MM.1S (cell line): Measurements from ENCODE around the gene NINJ2.

Experiments
- DNase-seq: peaks from one replicate; pipeline ENCODE4 v3.0.0-alpha.2; 2015
- H2AFZ ChIP-seq: fragments of 300-600 bp; sonication (generic); 2 replicates; pipeline ENCODE4 v1.6.0; 2016; ENCODE audit warnings: antibody characterized with exemption, low read length
- H3F3A ChIP-seq: fragments of 300-600 bp; sonication (generic); 2 replicates; pipeline ENCODE4 v1.6.1; 2016; ENCODE audit warnings: mild to moderate bottlenecking, antibody characterized with exemption, low read length, moderate library complexity, mixed read lengths; ENCODE audit not compliant: insufficient read depth
- H3K27ac ChIP-seq: fragments of 300-600 bp; sonication (generic); 2 replicates; pipeline ENCODE4 v1.5.1; 2016; ENCODE audit warnings: mild to moderate bottlenecking, low read length
- H3K27me3 ChIP-seq: fragments of 300-600 bp; sonication (generic); replicated peaks from 2 replicates; pipeline ENCODE4 v1.6.0; 2016; ENCODE audit warnings: low read length; ENCODE audit not compliant: insufficient read depth
- H3K36me3 ChIP-seq: fragments of 300-600 bp; sonication (generic); replicated peaks from 2 replicates; pipeline ENCODE4 v1.6.1; 2016; ENCODE audit warnings: mild to moderate bottlenecking, low read length, mixed read lengths; ENCODE audit not compliant: insufficient read depth
- H3K4me1 ChIP-seq: fragments of 300-600 bp; sonication (generic); 2 replicates; pipeline ENCODE4 v1.6.1; 2016; ENCODE audit warnings: low read length, mixed read lengths
- H3K4me2 ChIP-seq: fragments of 300-600 bp; sonication (generic); 2 replicates; pipeline ENCODE4 v1.6.0; 2016; ENCODE audit warnings: low read depth, low read length
- H3K4me3 ChIP-seq: fragments of 300-600 bp; sonication (generic); 2 replicates; pipeline ENCODE4 v1.5.1; 2016; ENCODE audit warnings: low read length, mixed read lengths
- H3K79me2 ChIP-seq: fragments of 300-600 bp; sonication (generic); 2 replicates; pipeline ENCODE4 v1.6.1; 2016; ENCODE audit warnings: mixed run types, low read length, mixed read lengths
- H3K9ac ChIP-seq: fragments of 300-600 bp; sonication (generic); 2 replicates; pipeline ENCODE4 v1.6.1; 2016; ENCODE audit warnings: low read length, mixed read lengths
- H3K9me2 ChIP-seq: fragments of 300-600 bp; sonication (generic); replicated peaks from 2 replicates; pipeline ENCODE4 v1.6.1; 2016; ENCODE audit warnings: mild to moderate bottlenecking, low read length, mixed read lengths; ENCODE audit not compliant: insufficient read depth
- H3K9me3 ChIP-seq: fragments of 300-600 bp; sonication (generic); replicated peaks from 2 replicates; pipeline ENCODE4 v1.6.1; 2016; ENCODE audit warnings: mild to moderate bottlenecking, low read length, mixed read lengths; ENCODE audit not compliant: insufficient read depth
- H4K20me1 ChIP-seq: fragments of 300-600 bp; sonication (generic); 2 replicates; pipeline ENCODE4 v1.6.1; 2016; ENCODE audit warnings: mild to moderate bottlenecking, low read length, moderate library complexity, mixed read lengths; ENCODE audit not compliant: insufficient read depth
- EZH2 ChIP-seq: fragments of 300-600 bp; sonication (generic); optimal IDR thresholded peaks from 2 replicates; pipeline ENCODE3; 2017; ENCODE audit warnings: low read depth, mild to moderate bottlenecking, antibody characterized with exemption, low read length, mixed read lengths
- EZH2phosphoT487 ChIP-seq: fragments of 300-600 bp; sonication (generic); IDR thresholded peaks from 2 replicates; pipeline ENCODE4 v1.6.1; 2018; ENCODE audit warnings: antibody characterized with exemption, low read length
- TF ChIP-seq, protein P1 (sequence below): fragments of 300-600 bp; sonication (generic); IDR thresholded peaks from 2 replicates; pipeline ENCODE4 v1.5.1; 2016; ENCODE audit warnings: antibody characterized with exemption, low read length, mixed read lengths

NINJ2 gene

DNA sequence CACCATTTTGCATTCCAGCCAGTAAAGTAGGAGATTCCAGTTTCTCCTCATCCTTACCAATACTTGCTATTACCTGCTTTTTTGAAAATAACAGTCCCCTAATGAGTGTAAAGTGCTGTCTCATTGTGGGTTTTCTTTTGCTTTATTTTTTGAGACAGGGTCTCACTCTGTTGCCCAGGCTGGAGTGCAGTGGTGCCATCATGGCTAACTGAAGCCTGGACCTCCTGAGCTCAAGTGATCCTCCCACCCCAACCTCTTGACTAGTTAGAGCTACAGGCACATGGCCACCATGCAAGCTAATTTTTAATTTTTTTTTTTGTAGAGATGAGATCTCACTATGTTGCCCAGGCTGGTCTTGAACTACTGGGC is 60.6 kb downstream of the NINJ2 start:
- Histone ChIP-seq H3K4me2 (no peak overlapping the region), H3K36me3 (no peaks in the 10 kb centered on the region), H3K4me1 (no peaks in the 10 kb centered on the region), H3K27me3 (no peaks in the 10 kb centered on the region), H3K79me2 (no peaks in the 10 kb centered on the region), H2AFZ (no peak overlapping the region), H3K4me3 (no peak overlapping the region), H3K27ac (no peak overlapping the region), H3K9ac (no peak overlapping the region), H3F3A (no peaks in the 10 kb centered on the region), H3K9me3 (no peaks in the 10 kb centered on the region), H4K20me1 (no peaks in the 10 kb centered on the region), H3K9me2 (no peaks in the 10 kb centered on the region)
- TF ChIP-seq EZH2phosphoT487 (no peak), EZH2 (no peak)
- TF ChIP-seq, protein P1, sequence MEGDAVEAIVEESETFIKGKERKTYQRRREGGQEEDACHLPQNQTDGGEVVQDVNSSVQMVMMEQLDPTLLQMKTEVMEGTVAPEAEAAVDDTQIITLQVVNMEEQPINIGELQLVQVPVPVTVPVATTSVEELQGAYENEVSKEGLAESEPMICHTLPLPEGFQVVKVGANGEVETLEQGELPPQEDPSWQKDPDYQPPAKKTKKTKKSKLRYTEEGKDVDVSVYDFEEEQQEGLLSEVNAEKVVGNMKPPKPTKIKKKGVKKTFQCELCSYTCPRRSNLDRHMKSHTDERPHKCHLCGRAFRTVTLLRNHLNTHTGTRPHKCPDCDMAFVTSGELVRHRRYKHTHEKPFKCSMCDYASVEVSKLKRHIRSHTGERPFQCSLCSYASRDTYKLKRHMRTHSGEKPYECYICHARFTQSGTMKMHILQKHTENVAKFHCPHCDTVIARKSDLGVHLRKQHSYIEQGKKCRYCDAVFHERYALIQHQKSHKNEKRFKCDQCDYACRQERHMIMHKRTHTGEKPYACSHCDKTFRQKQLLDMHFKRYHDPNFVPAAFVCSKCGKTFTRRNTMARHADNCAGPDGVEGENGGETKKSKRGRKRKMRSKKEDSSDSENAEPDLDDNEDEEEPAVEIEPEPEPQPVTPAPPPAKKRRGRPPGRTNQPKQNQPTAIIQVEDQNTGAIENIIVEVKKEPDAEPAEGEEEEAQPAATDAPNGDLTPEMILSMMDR, result no peak
- DNase-seq, result no peak

DNA sequence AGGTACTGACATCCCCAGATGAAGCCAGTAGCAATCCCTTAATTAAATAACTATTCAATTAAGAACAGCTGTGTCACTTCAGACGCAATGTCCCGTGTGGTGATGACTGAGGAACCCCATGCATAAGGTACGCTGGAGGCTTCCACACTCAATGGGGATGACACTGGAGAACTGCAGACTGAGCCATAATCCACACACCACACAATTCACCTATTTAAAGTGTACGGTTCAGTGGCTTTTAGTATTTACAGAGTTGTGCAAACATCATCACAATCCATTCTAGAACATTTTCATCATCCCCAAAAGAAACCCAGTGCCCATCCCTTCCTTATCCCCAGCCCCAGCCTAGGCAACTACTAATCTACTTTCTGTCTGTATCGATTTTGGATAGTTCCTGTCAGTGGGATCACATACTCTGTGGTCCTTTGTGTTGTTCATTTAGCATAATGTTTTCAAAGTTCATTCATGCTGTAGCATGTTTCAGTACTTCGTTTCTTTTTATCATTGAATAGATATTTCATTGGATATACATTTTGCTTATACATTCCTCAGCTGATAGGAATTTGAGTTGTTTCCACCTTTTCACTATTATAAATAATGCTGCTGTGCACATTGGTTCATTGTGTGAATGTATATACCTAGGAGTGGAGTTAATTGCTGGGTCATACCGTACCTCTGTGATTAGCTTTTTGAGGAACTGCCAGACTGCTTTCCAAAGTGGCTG is 61.1 kb downstream of the NINJ2 start:
- Histone ChIP-seq H3K4me1 (no peaks in the 10 kb centered on the region), H3K27me3 (no peaks in the 10 kb centered on the region), H3K9me3 (no peaks in the 10 kb centered on the region), H3K9ac (no peak overlapping the region), H2AFZ (no peak overlapping the region), H3K9me2 (no peaks in the 10 kb centered on the region), H4K20me1 (no peaks in the 10 kb centered on the region), H3K79me2 (no peaks in the 10 kb centered on the region), H3K4me2 (no peak overlapping the region), H3K36me3 (no peaks in the 10 kb centered on the region), H3K4me3 (no peak overlapping the region), H3F3A (no peaks in the 10 kb centered on the region), H3K27ac (no peak overlapping the region)
- TF ChIP-seq, protein P1, result no peak
- TF ChIP-seq EZH2 (no peak), EZH2phosphoT487 (no peak)
- no peak for DNase-seq

DNA sequence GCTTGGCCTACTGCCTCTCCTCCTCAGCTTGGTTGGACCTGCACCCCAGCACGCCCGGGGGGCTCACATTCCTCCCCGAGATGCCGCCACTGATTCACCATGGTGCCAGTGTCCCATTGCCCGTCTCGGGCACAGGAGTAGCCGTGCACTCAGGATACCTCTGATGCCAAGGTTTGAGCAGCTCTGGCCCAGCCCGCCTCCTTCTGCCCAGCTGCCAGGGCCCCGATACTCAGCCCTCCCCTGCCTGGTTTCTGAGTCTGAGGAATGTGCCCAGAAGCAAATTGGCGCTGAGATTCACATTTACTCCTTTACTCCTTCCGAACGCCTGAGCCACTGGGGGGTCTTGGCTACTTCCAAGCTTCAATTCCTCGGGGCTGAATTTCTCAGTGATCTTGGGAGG is 63.5 kb downstream of the NINJ2 start:
- Histone ChIP-seq H3K36me3 (no peaks in the 10 kb centered on the region), H3K27ac (no peak overlapping the region), H3K4me1 (no peaks in the 10 kb centered on the region), H3K4me2 (no peak overlapping the region), H3K79me2 (no peaks in the 10 kb centered on the region), H2AFZ (no peak overlapping the region), H3K9me3 (no peaks in the 10 kb centered on the region), H3K9ac (no peak overlapping the region), H4K20me1 (no peaks in the 10 kb centered on the region), H3K4me3 (no peak overlapping the region), H3F3A (no peaks in the 10 kb centered on the region), H3K27me3 (no peaks in the 10 kb centered on the region), H3K9me2 (no peaks in the 10 kb centered on the region)
- TF ChIP-seq, protein P1, result no peak
- TF ChIP-seq EZH2phosphoT487 (no peak), EZH2 (no peak)
- no peak for DNase-seq
